GM12878 (cell line): ENCODE measurements around the gene PTCH2. TPM values are rescaled to one million over a fixed set of nuclear protein-coding genes. Genes with fewer than 3 reads are reported as not detected.
A peak's percentile ranks its signal among the peaks of the same experiment; 100 is the strongest.

Experiments
- CEBPB ChIP-seq, 2 experiments: fragments of 150-350 bp in 1 of 2; IDR thresholded peaks; 2 replicates each; pipeline ENCODE4 v1.6.1; 2012 to 2014; ENCODE audit warnings: low read depth in 2 of 2, low read length in 2 of 2, borderline replicate concordance in 1 of 2, inconsistent platforms in 1 of 2
- CHD4 ChIP-seq: fragments of 200-600 bp; sonication (generic); IDR thresholded peaks from 2 replicates; pipeline ENCODE4 v1.6.1; 2016; ENCODE audit warnings: mild to moderate bottlenecking
- E2F8 ChIP-seq: fragments of 450-650 bp; IDR thresholded peaks from 2 replicates; pipeline ENCODE4 v1.6.1; 2018; ENCODE audit warnings: mild to moderate bottlenecking, low read depth, moderate library complexity; ENCODE audit not compliant: partially characterized antibody
- FOXM1 ChIP-seq: IDR thresholded peaks from 2 replicates; pipeline ENCODE4 v1.6.1; 2012; ENCODE audit warnings: low read depth, mild to moderate bottlenecking, inconsistent platforms, low read length, moderate library complexity
- GABPA ChIP-seq: IDR thresholded peaks from 2 replicates; pipeline ENCODE4 v1.6.1; 2014; ENCODE audit warnings: antibody characterized with exemption, low read depth, mild to moderate bottlenecking, inconsistent platforms
- GATAD2B ChIP-seq: fragments of 450-650 bp; conservative IDR thresholded peaks from 2 replicates; pipeline ENCODE4 v1.6.1; 2017; ENCODE audit warnings: low read depth, mild to moderate bottlenecking, moderate library complexity
- HDAC2 ChIP-seq: fragments of 200-600 bp; sonication (generic); IDR thresholded peaks from 2 replicates; pipeline ENCODE4 v1.6.1; 2017
- HSF1 ChIP-seq: fragments of 150-350 bp; IDR thresholded peaks from 2 replicates; pipeline ENCODE4 v1.6.1; 2014; ENCODE audit warnings: mild to moderate bottlenecking, low read depth, low read length
- MEF2B ChIP-seq: fragments of 450-650 bp; IDR thresholded peaks from 2 replicates; pipeline ENCODE4 v1.6.1; 2018; ENCODE audit warnings: mild to moderate bottlenecking, moderate library complexity; ENCODE audit not compliant: partially characterized antibody, poor library complexity, severe bottlenecking
- NBN ChIP-seq: fragments of 450-650 bp; IDR thresholded peaks from 2 replicates; pipeline ENCODE4 v1.6.1; 2016
- NFYA ChIP-seq: IDR thresholded peaks from 2 replicates; pipeline ENCODE4 v1.6.1; 2011; ENCODE audit warnings: low read depth, mild to moderate bottlenecking, low read length, improper control_type of control experiment, borderline replicate concordance
- NR2C2 ChIP-seq: IDR thresholded peaks from 2 replicates; pipeline ENCODE4 v1.6.1; 2011; ENCODE audit warnings: borderline replicate concordance, low read depth; ENCODE audit not compliant: control insufficient read depth, insufficient read length
- NR2F1 ChIP-seq: fragments of 450-650 bp; conservative IDR thresholded peaks from 2 replicates; pipeline ENCODE4 v1.6.1; 2017; ENCODE audit warnings: mild to moderate bottlenecking
- PAX8 ChIP-seq: fragments of 450-650 bp; IDR thresholded peaks from 2 replicates; pipeline ENCODE4 v1.6.1; 2017; ENCODE audit warnings: mild to moderate bottlenecking, moderate library complexity
- POU2F2 ChIP-seq: IDR thresholded peaks from 3 replicates; pipeline ENCODE4 v1.6.1; 2011; ENCODE audit warnings: low read depth, mild to moderate bottlenecking, low read length, borderline replicate concordance
- REST ChIP-seq: IDR thresholded peaks from 2 replicates; pipeline ENCODE4 v1.6.1; 2012; ENCODE audit warnings: mild to moderate bottlenecking, low read depth, low read length
- SP1 ChIP-seq: IDR thresholded peaks from one replicate; pipeline ENCODE4 v1.6.1; 2011; ENCODE audit warnings: low read depth, low read length
- TCF12 ChIP-seq: IDR thresholded peaks from 2 replicates; pipeline ENCODE4 v1.6.1; 2011; ENCODE audit warnings: low read depth, mild to moderate bottlenecking, low read length
- ZNF274 ChIP-seq: IDR thresholded peaks from one replicate; pipeline ENCODE4 v1.8.0; 2011; ENCODE audit not compliant: insufficient read length, insufficient read depth
- ZNF622 ChIP-seq: fragments of 450-650 bp; IDR thresholded peaks from 2 replicates; pipeline ENCODE4 v1.6.1; 2017; ENCODE audit warnings: mild to moderate bottlenecking, inconsistent platforms
- polyA plus RNA-seq, 11 experiments: library from polyadenylated mRNA; depleted of rRNA in 4 of 11; unstranded in 6 of 11; stranded (reverse) in 5 of 11; fragments of >200 nt; fragmentation: Nextera tagmentation in 4 of 11; fragmentation: Illumina TruSeq in 1 of 11; extraction: Ambion mirVana in 4 of 11; extraction: Trizol in 1 of 11; gene quantifications; 1 replicate in 1 of 11; 2 replicates in 10 of 11; pipeline versions ENCODE4 v1.2.1 to v1.2.3, GENCODE V29; 2011 to 2016; ENCODE audit warnings: inconsistent platforms in 2 of 11, missing spikeins in 2 of 11, low read depth in 1 of 11
- total RNA-seq, 4 experiments: library from RNA; depleted of rRNA in 3 of 4; stranded (reverse); fragments of >200 nt in 3 of 4; fragmentation: Illumina TruSeq in 1 of 4; extraction: Trizol in 1 of 4; gene quantifications; 2 replicates each; pipeline versions ENCODE4 v1.2.1 to v1.2.3, GENCODE V29; 2013 to 2021

Gene PTCH2
- total and polyA plus RNA-seq, 10 of the 15 experiments (the other 5 are each of a cell fraction or from before 2014, with no cell fraction given), result 0.03 to 8.4 (median 0.10) TPM

GRCh38 chr1:44807364-44808062 is 35.5 kb downstream of the PTCH2 start (continued):
- no peak for TF ChIP-seq GABPA
- peak; percentile 43 for TF ChIP-seq E2F8
- TF ChIP-seq NR2F1, result no peak; the same call in 1 of the 2 replicates
- no peak; the same call in 1 of the 2 replicates for TF ChIP-seq GATAD2B
- TF ChIP-seq ZNF274, result no peak
- no peak for TF ChIP-seq PAX8
- TF ChIP-seq MEF2B, result no peak
- no peak for TF ChIP-seq HSF1
- TF ChIP-seq NFYA, result no peak
- TF ChIP-seq TCF12, result no peak
- TF ChIP-seq SP1, result peak; percentile 41
- TF ChIP-seq FOXM1, result no peak
- no peak for TF ChIP-seq CEBPB (IDR thresholded peaks at IDR 0.05; ENCODE audit: borderline replicate concordance in 1 of 2, low read depth in 2 of 2, low read length in 2 of 2)
- TF ChIP-seq NR2C2, result no peak
- no peak for TF ChIP-seq CHD4
- no peak for TF ChIP-seq HDAC2
- TF ChIP-seq NBN, result peak; percentile 71; the same call in 1 of the 2 replicates
- TF ChIP-seq ZNF622, result no peak
- peak; percentile 10; the same call in 1 of the 3 replicates for TF ChIP-seq POU2F2
- TF ChIP-seq REST, result no peak
